ENCODE measurements around the gene FGF21. TPM values are rescaled to one million over a fixed set of nuclear protein-coding genes. Genes with fewer than 3 reads are reported as not detected.

The FGF21 gene
- total RNA-seq, 1 donor from 2014 or later: not detected

DNA sequence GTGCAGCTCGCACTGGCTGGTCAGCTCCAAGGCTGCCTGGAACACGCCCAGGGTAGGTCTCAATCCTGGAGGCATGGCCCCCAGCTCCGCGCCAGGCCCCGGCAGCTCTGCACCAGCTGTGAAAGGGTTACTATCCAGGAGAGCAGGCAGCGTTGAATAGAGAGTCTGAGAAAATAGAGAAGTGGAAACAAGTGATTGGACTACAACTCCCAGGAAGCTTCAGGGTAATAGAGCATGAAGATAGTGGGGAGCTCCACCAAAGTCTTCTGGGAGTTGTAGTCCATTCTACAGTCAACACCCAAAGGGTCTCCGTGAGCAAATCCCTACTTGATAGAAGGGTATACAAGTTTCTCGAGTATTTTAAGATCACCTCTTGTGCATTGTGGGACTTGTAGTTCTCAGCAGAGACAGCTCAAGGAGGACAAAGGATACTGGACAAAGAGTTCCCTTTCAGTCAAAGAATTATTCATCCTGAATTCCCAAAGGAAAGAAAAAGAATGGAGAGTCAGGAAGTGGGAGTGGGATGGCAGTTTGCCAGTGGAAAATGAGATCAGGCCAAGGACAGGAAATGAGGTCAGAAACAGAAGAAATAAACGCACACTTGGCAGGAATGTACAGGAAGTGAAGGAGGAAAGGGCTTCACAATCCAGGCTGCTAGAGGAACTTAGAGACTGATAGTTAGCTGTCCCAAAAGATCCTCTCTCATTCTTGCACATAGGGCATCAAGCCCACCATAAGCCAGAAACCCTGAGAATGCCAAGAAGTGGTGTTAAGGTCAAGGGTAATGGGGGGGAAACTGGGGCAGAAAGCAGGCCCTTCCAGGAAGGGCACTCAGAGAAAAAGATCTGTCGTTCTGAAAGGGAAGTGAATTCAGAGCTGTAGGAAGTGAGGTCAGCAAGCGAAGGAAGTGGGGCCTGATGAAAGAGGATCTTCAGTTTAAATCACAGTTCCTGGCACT is 30.2 kb upstream of the FGF21 start:
- TF ChIP-seq, protein P1, sequence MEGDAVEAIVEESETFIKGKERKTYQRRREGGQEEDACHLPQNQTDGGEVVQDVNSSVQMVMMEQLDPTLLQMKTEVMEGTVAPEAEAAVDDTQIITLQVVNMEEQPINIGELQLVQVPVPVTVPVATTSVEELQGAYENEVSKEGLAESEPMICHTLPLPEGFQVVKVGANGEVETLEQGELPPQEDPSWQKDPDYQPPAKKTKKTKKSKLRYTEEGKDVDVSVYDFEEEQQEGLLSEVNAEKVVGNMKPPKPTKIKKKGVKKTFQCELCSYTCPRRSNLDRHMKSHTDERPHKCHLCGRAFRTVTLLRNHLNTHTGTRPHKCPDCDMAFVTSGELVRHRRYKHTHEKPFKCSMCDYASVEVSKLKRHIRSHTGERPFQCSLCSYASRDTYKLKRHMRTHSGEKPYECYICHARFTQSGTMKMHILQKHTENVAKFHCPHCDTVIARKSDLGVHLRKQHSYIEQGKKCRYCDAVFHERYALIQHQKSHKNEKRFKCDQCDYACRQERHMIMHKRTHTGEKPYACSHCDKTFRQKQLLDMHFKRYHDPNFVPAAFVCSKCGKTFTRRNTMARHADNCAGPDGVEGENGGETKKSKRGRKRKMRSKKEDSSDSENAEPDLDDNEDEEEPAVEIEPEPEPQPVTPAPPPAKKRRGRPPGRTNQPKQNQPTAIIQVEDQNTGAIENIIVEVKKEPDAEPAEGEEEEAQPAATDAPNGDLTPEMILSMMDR (conservative IDR thresholded peaks at IDR 0.05): no peak
- no peak for DNase-seq (ENCODE audit: low read depth, low spot score)
- Mint-ChIP-seq H3K36me3 (ENCODE audit: low read depth) (peaks cover 5% of the 10 kb centered on the region), H3K4me1 (peaks cover 27% of the 10 kb centered on the region), H3K27me3 (ENCODE audit: low read depth) (no peaks in the 10 kb centered on the region), H3K4me3 (peak overlapping the region; percentile 10), H3K9me3 (peaks cover 7% of the 10 kb centered on the region), H3K27ac (ENCODE audit: unreplicated experiment) (peak overlapping the region; percentile 95)

DNA sequence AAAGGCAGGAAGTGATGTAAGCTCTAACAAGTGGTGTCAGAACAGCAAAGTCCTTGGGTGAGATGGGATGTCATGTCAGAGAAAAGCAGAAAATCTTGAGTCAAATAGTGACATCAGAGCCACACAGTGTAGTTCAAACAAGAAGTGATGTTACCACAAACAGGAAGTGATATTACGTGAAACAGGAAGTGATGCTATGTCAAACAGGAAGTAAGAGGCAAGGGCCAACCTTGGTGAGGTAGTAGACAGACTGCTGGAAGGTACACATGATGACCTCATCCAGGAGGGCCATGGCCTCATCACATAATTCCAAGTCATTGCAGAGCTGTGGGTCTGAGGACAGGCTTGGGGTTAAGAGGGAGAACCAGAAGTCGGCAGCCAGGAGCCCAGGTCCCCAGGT is 28.8 kb upstream of the FGF21 start:
- Mint-ChIP-seq H3K4me3 (no peak overlapping the region), H3K4me1 (peaks cover 15% of the 10 kb centered on the region), H3K9me3 (peaks cover 11% of the 10 kb centered on the region), H3K27me3 (ENCODE audit: low read depth) (peaks cover 4% of the 10 kb centered on the region), H3K27ac (ENCODE audit: unreplicated experiment) (peak overlapping the region; percentile 52), H3K36me3 (ENCODE audit: low read depth) (peaks cover 9% of the 10 kb centered on the region)
- TF ChIP-seq, protein P1 (conservative IDR thresholded peaks at IDR 0.05): no peak
- no peak for DNase-seq (ENCODE audit: low read depth, low spot score)

DNA sequence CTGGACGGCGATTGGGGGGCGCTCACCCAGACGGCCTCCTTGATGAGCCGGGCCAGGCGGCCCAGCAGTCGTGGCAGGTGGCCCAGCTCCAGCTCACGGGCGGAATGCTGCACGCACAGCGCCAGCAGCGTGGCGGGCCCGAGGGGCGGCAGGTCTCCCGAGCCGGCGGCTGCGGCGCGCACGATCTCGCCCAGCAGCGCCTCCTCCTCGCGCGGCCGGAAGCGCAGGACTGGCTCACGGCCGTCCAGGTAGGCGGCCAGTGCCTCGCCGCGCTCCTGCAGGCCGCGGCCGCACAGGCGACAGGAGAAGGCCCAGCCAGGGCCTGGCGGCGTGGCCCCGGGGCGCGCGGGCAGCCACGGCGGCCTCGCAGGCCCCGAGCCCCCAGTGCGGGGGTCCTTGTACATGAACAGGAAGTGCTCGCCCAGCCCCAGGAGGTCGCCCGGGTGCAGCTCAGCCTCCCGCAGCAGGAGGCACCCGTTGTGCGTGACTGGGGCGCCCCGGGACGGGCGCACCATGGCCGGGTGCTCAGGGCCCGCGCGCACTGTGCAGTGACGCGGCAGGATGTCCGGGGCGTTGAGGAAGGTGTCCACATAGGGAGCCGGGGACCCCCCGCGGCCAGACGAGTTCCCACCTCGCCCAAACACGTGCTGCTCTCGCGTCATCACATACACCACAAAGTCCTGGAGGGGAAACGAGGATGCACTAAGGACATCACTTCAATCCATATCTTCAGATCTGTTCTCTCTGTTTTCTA is 26.2 kb upstream of the FGF21 start:
- Mint-ChIP-seq H3K36me3 (ENCODE audit: low read depth) (peaks cover 12% of the 10 kb centered on the region), H3K4me3 (no peak overlapping the region), H3K9me3 (peaks cover 16% of the 10 kb centered on the region), H3K4me1 (peaks cover 15% of the 10 kb centered on the region), H3K27me3 (ENCODE audit: low read depth) (peaks cover 11% of the 10 kb centered on the region), H3K27ac (ENCODE audit: unreplicated experiment) (no peak overlapping the region)
- DNase-seq (ENCODE audit: low read depth, low spot score): no peak
- TF ChIP-seq, protein P1 (conservative IDR thresholded peaks at IDR 0.05): no peak

DNA sequence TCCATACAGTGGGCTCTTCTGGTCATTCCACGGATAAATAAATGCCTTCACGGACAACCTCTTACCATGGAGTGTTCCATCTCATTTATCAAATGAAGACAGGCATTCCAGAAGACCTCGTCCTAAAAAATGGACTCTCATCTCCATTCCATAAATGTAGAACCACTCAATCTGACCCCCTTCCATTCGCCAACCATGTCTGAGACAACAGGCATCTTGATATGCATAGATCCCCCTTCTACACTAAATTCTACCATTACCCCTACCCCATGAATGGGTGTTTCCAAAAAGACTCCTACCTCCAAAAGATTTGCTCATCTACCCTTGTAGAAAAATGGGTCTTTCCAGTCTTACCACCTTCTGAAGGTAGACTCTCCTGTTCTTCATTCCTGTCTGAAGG is 23.9 kb upstream of the FGF21 start:
- Mint-ChIP-seq H3K4me1 (peaks cover 6% of the 10 kb centered on the region), H3K27me3 (ENCODE audit: low read depth) (peaks cover 18% of the 10 kb centered on the region), H3K36me3 (ENCODE audit: low read depth) (peaks cover 10% of the 10 kb centered on the region), H3K27ac (ENCODE audit: unreplicated experiment) (no peak overlapping the region), H3K9me3 (peaks cover 11% of the 10 kb centered on the region), H3K4me3 (no peak overlapping the region)
- TF ChIP-seq, protein P1 (conservative IDR thresholded peaks at IDR 0.05): no peak
- no peak for DNase-seq (ENCODE audit: low read depth, low spot score)

DNA sequence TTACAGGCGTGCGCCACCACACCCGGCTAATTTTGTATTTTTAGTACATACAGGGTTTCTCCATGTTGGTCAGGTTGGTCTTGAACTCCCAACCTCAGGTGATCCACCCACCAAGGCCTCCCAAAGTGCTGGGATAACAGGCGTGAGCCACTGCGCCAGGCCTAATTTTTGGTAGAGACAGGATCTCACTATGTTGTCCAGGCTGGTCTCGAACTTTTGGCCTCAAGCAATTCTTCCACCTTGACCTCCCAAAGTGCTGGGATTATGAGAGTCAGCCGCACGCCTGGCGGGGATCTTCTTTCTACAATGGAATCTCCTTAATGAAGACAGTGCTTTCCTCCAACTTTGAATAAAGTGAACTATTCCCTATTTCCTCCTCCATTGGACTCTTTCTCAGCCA is 20.7 kb upstream of the FGF21 start:
- Mint-ChIP-seq H3K4me3 (peak overlapping the region; percentile 72), H3K27ac (ENCODE audit: unreplicated experiment) (no peak overlapping the region), H3K36me3 (ENCODE audit: low read depth) (peaks cover 7% of the 10 kb centered on the region), H3K4me1 (peaks cover 16% of the 10 kb centered on the region), H3K9me3 (peaks cover 9% of the 10 kb centered on the region), H3K27me3 (ENCODE audit: low read depth) (peaks cover 26% of the 10 kb centered on the region)
- DNase-seq (ENCODE audit: low read depth, low spot score): no peak
- TF ChIP-seq, protein P1 (conservative IDR thresholded peaks at IDR 0.05): no peak

All from neural crest cell (in vitro differentiated cells).